H9 (cell line): Measurements from ENCODE around the gene CCDC148. TPM values are rescaled to one million over a fixed set of nuclear protein-coding genes. Genes with fewer than 3 reads are reported as not detected.

Source experiments
- DNase-seq: peaks from one replicate; pipeline ENCODE4 v3.0.0-alpha.2; 2017
- H2AFZ ChIP-seq: one replicate; pipeline ENCODE4 v1.6.1; 2013; ENCODE audit warnings: mild to moderate bottlenecking, low read length, control low read depth, moderate library complexity
- H2AK5ac ChIP-seq: 2 replicates; pipeline ENCODE4 v1.6.1; 2013; ENCODE audit warnings: low read length, control low read depth, mixed read lengths; ENCODE audit not compliant: insufficient read length
- H2BK120ac ChIP-seq: one replicate; pipeline ENCODE4 v1.6.1; 2013; ENCODE audit warnings: low read depth, mild to moderate bottlenecking, low read length, control low read depth, inconsistent platforms; ENCODE audit not compliant: poor library complexity, severe bottlenecking
- H2BK12ac ChIP-seq: 2 replicates; pipeline ENCODE4 v1.6.1; 2013; ENCODE audit warnings: low read length, control low read depth, mixed read lengths, low read depth; ENCODE audit not compliant: insufficient read length
- H2BK15ac ChIP-seq: 2 replicates; pipeline ENCODE4 v1.6.1; 2013; ENCODE audit warnings: low read depth, low read length, control low read depth
- H2BK20ac ChIP-seq: one replicate; pipeline ENCODE4 v1.6.1; 2013; ENCODE audit warnings: low read depth, mild to moderate bottlenecking, low read length, control low read depth, inconsistent platforms; ENCODE audit not compliant: poor library complexity, severe bottlenecking
- H2BK5ac ChIP-seq: 2 replicates; pipeline ENCODE4 v1.6.1; 2013; ENCODE audit warnings: low read length, control low read depth, mixed read lengths; ENCODE audit not compliant: insufficient read length
- H3K14ac ChIP-seq: 2 replicates; pipeline ENCODE4 v1.6.1; 2013; ENCODE audit warnings: low read length, control low read depth; ENCODE audit not compliant: insufficient read depth
- H3K18ac ChIP-seq: 2 replicates; pipeline ENCODE4 v1.6.1; 2013; ENCODE audit warnings: low read depth, mild to moderate bottlenecking, mixed read lengths, low read length, control low read depth; ENCODE audit not compliant: insufficient read length
- H3K23ac ChIP-seq: 2 replicates; pipeline ENCODE4 v1.6.1; 2013; ENCODE audit warnings: low read length, control low read depth, mixed read lengths, low read depth; ENCODE audit not compliant: insufficient read length
- H3K23me2 ChIP-seq: 2 replicates; pipeline ENCODE4 v1.6.1; 2013; ENCODE audit warnings: low read depth, mild to moderate bottlenecking, mixed read lengths, low read length, control low read depth; ENCODE audit not compliant: insufficient read length, poor library complexity, severe bottlenecking
- H3K27ac ChIP-seq: 2 replicates; pipeline ENCODE4 v1.5.1; 2013; ENCODE audit warnings: low read length, control low read depth, mixed read lengths, low read depth; ENCODE audit not compliant: insufficient read length
- H3K27me3 ChIP-seq: 2 replicates; pipeline ENCODE4 v1.6.1; 2013; ENCODE audit warnings: low read length, control low read depth, inconsistent platforms; ENCODE audit not compliant: insufficient read depth
- H3K4ac ChIP-seq: 2 replicates; pipeline ENCODE4 v1.6.1; 2013; ENCODE audit warnings: low read depth, mild to moderate bottlenecking, control low read depth, inconsistent platforms, low read length, moderate library complexity
- H3K4me1 ChIP-seq: 2 replicates; pipeline ENCODE4 v1.6.1; 2013; ENCODE audit warnings: low read length, control low read depth, inconsistent platforms; ENCODE audit not compliant: insufficient read depth
- H3K4me2 ChIP-seq: 2 replicates; pipeline ENCODE4 v1.6.1; 2013; ENCODE audit warnings: low read length, control low read depth, mixed read lengths; ENCODE audit not compliant: insufficient read length, insufficient read depth
- H3K56ac ChIP-seq: 2 replicates; pipeline ENCODE4 v1.6.1; 2013; ENCODE audit warnings: low read depth, mild to moderate bottlenecking, mixed read lengths, low read length, control low read depth; ENCODE audit not compliant: insufficient read length
- H3K79me1 ChIP-seq: 2 replicates; pipeline ENCODE4 v1.6.1; 2013; ENCODE audit warnings: low read depth, mild to moderate bottlenecking, moderate library complexity, low read length, control low read depth, inconsistent platforms; ENCODE audit not compliant: insufficient read depth, poor library complexity, severe bottlenecking
- H3K79me2 ChIP-seq: 2 replicates; pipeline ENCODE4 v1.6.1; 2013; ENCODE audit warnings: low read length, control low read depth, inconsistent platforms; ENCODE audit not compliant: insufficient read depth
- H3K9ac ChIP-seq: 2 replicates; pipeline ENCODE4 v1.6.1; 2013; ENCODE audit warnings: low read length, control low read depth, mixed read lengths; ENCODE audit not compliant: insufficient read length; ENCODE audit errors: extremely low read depth
- H3K9me3 ChIP-seq: one replicate; pipeline ENCODE4 v1.6.1; 2013; ENCODE audit warnings: low read depth, low read length, inconsistent platforms; ENCODE audit not compliant: control insufficient read depth
- H3T11ph ChIP-seq: one replicate; pipeline ENCODE4 v1.6.1; 2013; ENCODE audit warnings: mild to moderate bottlenecking, low read length, control low read depth, inconsistent platforms
- H4K20me1 ChIP-seq: one replicate; pipeline ENCODE4 v1.6.1; 2013; ENCODE audit not compliant: control insufficient read depth, insufficient read length, insufficient read depth
- H4K5ac ChIP-seq: 2 replicates; pipeline ENCODE4 v1.6.1; 2013; ENCODE audit warnings: low read depth, mild to moderate bottlenecking, mixed read lengths, low read length, control low read depth; ENCODE audit not compliant: insufficient read length
- H4K8ac ChIP-seq: replicated peaks from 2 replicates; pipeline ENCODE4 v1.6.1; 2013; ENCODE audit warnings: low read length, control low read depth, mixed read lengths, low read depth; ENCODE audit not compliant: insufficient read length
- H4K91ac ChIP-seq: 2 replicates; pipeline ENCODE4 v1.6.1; 2013; ENCODE audit warnings: low read depth, mild to moderate bottlenecking, moderate library complexity, mixed read lengths, low read length, control low read depth; ENCODE audit not compliant: insufficient read length
- H3K27ac Mint-ChIP-seq, 3 experiments: 2 replicates in 2 of 3; 3 replicates in 1 of 3; pipeline ENCODE4 v1.8.0; 2020 to 2021; ENCODE audit warnings: mixed read lengths in 3 of 3, mild to moderate bottlenecking in 1 of 3, moderate library complexity in 1 of 3
- H3K27me3 Mint-ChIP-seq: 2 replicates; pipeline ENCODE4 v1.8.0; 2021; ENCODE audit warnings: low read depth, mild to moderate bottlenecking, moderate library complexity, mixed read lengths
- H3K36me3 Mint-ChIP-seq, 3 experiments: 2 replicates in 2 of 3; 3 replicates in 1 of 3; pipeline ENCODE4 v1.8.0; 2020 to 2021; ENCODE audit warnings: low read depth in 3 of 3, mixed read lengths in 3 of 3; ENCODE audit not compliant: insufficient read depth in 1 of 3
- H3K4me1 Mint-ChIP-seq, 2 experiments: 2 replicates each; pipeline ENCODE4 v1.8.0; 2020; ENCODE audit warnings: mixed read lengths in 2 of 2
- H3K4me3 Mint-ChIP-seq, 2 experiments: 2 replicates in 1 of 2; 3 replicates in 1 of 2; pipeline ENCODE4 v1.8.0; 2020 to 2021; ENCODE audit warnings: mild to moderate bottlenecking in 2 of 2, mixed read lengths in 2 of 2, moderate library complexity in 1 of 2
- H3K9me3 Mint-ChIP-seq, 2 experiments: 2 replicates in 1 of 2; 3 replicates in 1 of 2; pipeline ENCODE4 v1.8.0; 2020; ENCODE audit warnings: mild to moderate bottlenecking in 2 of 2, mixed read lengths in 2 of 2, moderate library complexity in 1 of 2
- CTCF ChIP-seq: fragments of 200-600 bp; sonication (generic); conservative IDR thresholded peaks from 3 replicates; pipeline ENCODE4 v1.8.0; 2021; ENCODE audit warnings: antibody characterized with exemption, mild to moderate bottlenecking
- WGBS: extraction: QIAGEN DNeasy Blood & Tissue Kit; methylation state at CpG from one replicate; pipeline ENCODE4 v1.1.7; 2013; ENCODE audit warnings: missing lambda C conversion rate, low lambda C conversion rate, mixed read lengths; ENCODE audit not compliant: insufficient read length; ENCODE audit errors: extremely low coverage; 5-methylcytosine and 5-hydroxymethylcytosine counted together
- total RNA-seq: library from RNA; stranded (reverse); gene quantifications from 2 replicates; pipeline ENCODE4 v1.2.1, GENCODE V29; 2021

The CCDC148 gene
- total RNA-seq, 1 experiment from 2014 or later, result 1.5 TPM

GRCh38 chr2:158319269-158319668, 137.3 kb downstream of the CCDC148 start:
- Histone ChIP-seq H2BK12ac (no peak overlapping the region), H3K9ac (no peak overlapping the region), H4K8ac (no peak overlapping the region), H2BK15ac (no peak overlapping the region), H3K23ac (no peak overlapping the region), H3K23me2 (no peaks in the 10 kb centered on the region), H3K4me2 (no peak overlapping the region), H3K27ac (no peak overlapping the region), H4K20me1 (no peaks in the 10 kb centered on the region), H3K4me1 (no peaks in the 10 kb centered on the region; the same call in 1 of the 2 replicates), H3K27me3 (no peaks in the 10 kb centered on the region), H3T11ph (no peak overlapping the region), H3K79me2 (no peaks in the 10 kb centered on the region), H4K5ac (no peak overlapping the region), H2BK5ac (no peak overlapping the region), H2AFZ (no peak overlapping the region), H3K4ac (no peak overlapping the region), H2AK5ac (no peak overlapping the region), H3K9me3 (no peaks in the 10 kb centered on the region), H2BK20ac (no peak overlapping the region), H3K56ac (no peak overlapping the region), H2BK120ac (no peak overlapping the region), H3K18ac (no peak overlapping the region), H3K14ac (no peak overlapping the region), H3K79me1 (no peaks in the 10 kb centered on the region), H4K91ac (no peak overlapping the region)
- no peak overlapping the region; a peak in 1 of 5 replicates for H3K4me3 Mint-ChIP-seq
- peaks cover 4 to 10% (median 9%) of the 10 kb centered on the region in 3 experiments for H3K36me3 Mint-ChIP-seq
- H3K27me3 Mint-ChIP-seq, result no peaks in the 10 kb centered on the region
- H3K4me1 Mint-ChIP-seq, result peaks cover 19% of the 10 kb centered on the region in 2 experiments
- no peak for DNase-seq
- peak overlapping the region in 2 of 3 experiments; percentile 79 to 92; a peak in 4 of 7 replicates for H3K27ac Mint-ChIP-seq
- peaks cover 4 to 16% of the 10 kb centered on the region in 2 experiments; a peak in 4 of 5 replicates for H3K9me3 Mint-ChIP-seq
- no peak for TF ChIP-seq CTCF
- WGBS, result no CpG with 5 or more reads among the region's 1 CpG
